ENCODE results near the gene TMEM131.

DNA sequence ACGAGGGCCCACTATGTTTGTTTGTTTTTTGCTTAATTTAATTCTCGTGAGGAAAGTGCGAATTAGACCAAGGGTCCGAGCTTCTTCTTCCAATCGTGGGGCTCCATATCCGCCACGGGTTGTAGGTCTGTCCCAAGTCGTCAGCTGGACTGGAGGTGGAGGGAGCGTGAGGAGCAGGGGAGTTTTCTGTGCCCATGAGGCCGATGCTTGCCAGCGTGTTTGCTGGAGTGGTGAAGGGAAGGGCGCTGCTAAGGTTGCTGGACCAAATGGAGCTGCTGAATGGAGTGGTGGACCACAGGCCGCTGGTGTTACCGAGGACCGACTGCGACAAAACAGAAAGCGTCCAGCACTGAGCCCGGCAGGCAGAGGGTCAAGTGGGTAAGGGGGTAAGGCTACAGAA is 238.7 kb downstream of the TMEM131 start:
- TF ChIP-seq YY1 (tag by site-specific recombination; IDR thresholded peaks at IDR 0.05) (no peak), YY2 (tag by site-specific recombination; IDR thresholded peaks at IDR 0.05) (no peak), CTCF (tag by site-specific recombination; IDR thresholded peaks at IDR 0.05) (no peak), SETDB1 (IDR thresholded peaks at IDR 0.05; ENCODE audit: insufficient read length, low read length) (no peak), ZNF362 (tag by site-specific recombination; IDR thresholded peaks at IDR 0.05) (no peak)

All from HEK293 (cell line).